Stimulated activated CD4-positive, alpha-beta T cell treated with anti-CD3 and anti-CD28 coated beads, Interleukin-1b, Interleukin-23, amount 100 ng/mL, for 4 hours (primary cell): ENCODE measurements around the gene COL5A1.
"Not testable (repeated sequence)": the region's sequence is repeated elsewhere in the genome, so short reads cannot be mapped to it uniquely, and the experiment has no call there.

ENCODE experiments used
- DNase-seq, 2 donors: peaks; one replicate each; pipeline ENCODE4 v3.0.0-alpha.2; 2020; ENCODE audit warnings: low read depth in 2 of 2

Gene COL5A1

GRCh38 chr9:134855231-134855899 is 213.8 kb downstream of the COL5A1 start:
- no peak for DNase-seq

GRCh38 chr9:134855900-134856377 is 214.3 kb downstream of the COL5A1 start:
- no peak for DNase-seq

GRCh38 chr9:134857451-134857850 is 215.8 kb downstream of the COL5A1 start:
- not testable (repeated sequence) for DNase-seq

GRCh38 chr9:134858051-134858841 is 216.6 kb downstream of the COL5A1 start:
- DNase-seq, result no peak

- no peak for DNase-seq
Measured at GRCh38 chr9:134860510-134860909, 218.9 kb downstream of the COL5A1 start.

- no peak for DNase-seq
Measured at GRCh38 chr9:134861595-134862334, 220.2 kb downstream of the COL5A1 start.

GRCh38 chr9:134863306-134863902 is 221.8 kb downstream of the COL5A1 start:
- no peak for DNase-seq

GRCh38 chr9:134863941-134864820 is 222.6 kb downstream of the COL5A1 start:
- DNase-seq, result no peak

- DNase-seq, result no peak
Measured at GRCh38 chr9:134864821-134865190, 223.2 kb downstream of the COL5A1 start.

GRCh38 chr9:134867917-134868750 is 226.5 kb downstream of the COL5A1 start:
- DNase-seq, result no peak

- no peak for DNase-seq
Measured at GRCh38 chr9:134868751-134869553, 227.3 kb downstream of the COL5A1 start.

- no peak for DNase-seq
Measured at GRCh38 chr9:134869554-134870300, 228.1 kb downstream of the COL5A1 start.

GRCh38 chr9:134870301-134870694 is 228.7 kb downstream of the COL5A1 start:
- DNase-seq, result no peak

GRCh38 chr9:134870746-134871662 is 229.4 kb downstream of the COL5A1 start:
- no peak for DNase-seq

GRCh38 chr9:134871697-134872340 is 230.2 kb downstream of the COL5A1 start:
- DNase-seq, result no peak

- no peak for DNase-seq
Measured at GRCh38 chr9:134872482-134873231, 231.1 kb downstream of the COL5A1 start.
